Osteoblast (primary cell): ENCODE data around the gene AGAP3. TPM values are rescaled to one million over a fixed set of nuclear protein-coding genes. Genes with fewer than 3 reads are reported as not detected.

ENCODE experiments used
- DNase-seq: peaks from one replicate; pipeline ENCODE4 v3.0.0; 2011; ENCODE audit warnings: low spot score, mixed read lengths; ENCODE audit not compliant: insufficient read length; ENCODE audit errors: missing footprints
- H2AFZ ChIP-seq: 2 replicates; pipeline ENCODE4 v1.6.0; 2011; ENCODE audit warnings: mild to moderate bottlenecking, low read length
- H3K27ac ChIP-seq: 2 replicates; pipeline ENCODE4 v1.5.1; 2011; ENCODE audit warnings: mild to moderate bottlenecking, low read depth, low read length, moderate library complexity
- H3K27me3 ChIP-seq: 2 replicates; pipeline ENCODE4 v1.6.0; 2012; ENCODE audit warnings: mild to moderate bottlenecking, control low read depth, inconsistent platforms, low read length, moderate library complexity; ENCODE audit not compliant: insufficient read depth
- H3K36me3 ChIP-seq: 2 replicates; pipeline ENCODE4 v1.5.1; 2011; ENCODE audit warnings: mild to moderate bottlenecking, low read length, control low read depth, moderate library complexity; ENCODE audit not compliant: insufficient read depth
- H3K4me1 ChIP-seq: 2 replicates; pipeline ENCODE4 v1.5.1; 2011; ENCODE audit warnings: mild to moderate bottlenecking, low read length, control low read depth, moderate library complexity; ENCODE audit not compliant: insufficient read depth
- H3K4me2 ChIP-seq: 2 replicates; pipeline ENCODE4 v1.6.0; 2011; ENCODE audit warnings: mild to moderate bottlenecking, low read length; ENCODE audit not compliant: insufficient read depth
- H3K4me3 ChIP-seq: fragments of 200-600 bp; sonication (generic); 3 replicates; pipeline ENCODE4 v1.5.1; 2012; ENCODE audit warnings: mild to moderate bottlenecking, low read length, inconsistent platforms; ENCODE audit not compliant: insufficient read depth
- H3K79me2 ChIP-seq: 2 replicates; pipeline ENCODE4 v1.6.0; 2012; ENCODE audit warnings: mild to moderate bottlenecking, low read length, control low read depth, inconsistent platforms; ENCODE audit not compliant: insufficient read depth
- H3K9me3 ChIP-seq: 2 replicates; pipeline ENCODE4 v1.5.1; 2011; ENCODE audit warnings: low read depth, low read length, control low read depth
- H4K20me1 ChIP-seq: 2 replicates; pipeline ENCODE4 v1.6.0; 2012; ENCODE audit warnings: mild to moderate bottlenecking, low read length, control low read depth; ENCODE audit not compliant: insufficient read depth
- total RNA-seq: library from RNA; depleted of rRNA; stranded (reverse); fragments of >200 nt; gene quantifications from 2 replicates; pipeline ENCODE4 v1.2.3, GENCODE V29; 2012
- TF ChIP-seq, protein P1 (sequence below): IDR thresholded peaks from 2 replicates; pipeline ENCODE4 v1.5.1; 2011; ENCODE audit warnings: mild to moderate bottlenecking, low read depth, low read length, moderate library complexity; ENCODE audit errors: extremely low read depth

Gene AGAP3
- total RNA-seq, 1 donor = 39.8 TPM

DNA sequence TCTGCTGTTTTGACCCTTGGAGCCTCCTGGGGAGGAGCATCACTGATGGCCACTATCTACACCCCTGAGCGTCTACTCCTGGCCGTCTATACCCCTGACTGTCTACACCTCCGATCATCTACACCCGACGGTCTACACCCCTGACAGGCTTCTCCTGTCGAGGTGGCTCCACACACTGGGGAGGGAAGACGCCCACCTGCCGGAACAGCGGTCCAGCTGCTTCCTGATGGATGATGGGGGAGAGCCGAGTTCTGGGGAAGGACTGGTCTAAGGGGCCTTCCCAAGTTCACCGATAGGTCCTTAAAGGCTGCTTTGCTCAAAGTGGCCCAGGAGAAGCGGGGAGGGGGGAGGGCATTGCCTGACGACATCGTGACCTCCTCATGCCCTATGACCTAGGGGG lies 41.9 kb downstream of the AGAP3 start:
- H3K9me3 ChIP-seq = no peaks in the 10 kb centered on the region
- H3K4me2 ChIP-seq = no peak overlapping the region
- H3K27me3 ChIP-seq = no peaks in the 10 kb centered on the region
- TF ChIP-seq, protein P1, sequence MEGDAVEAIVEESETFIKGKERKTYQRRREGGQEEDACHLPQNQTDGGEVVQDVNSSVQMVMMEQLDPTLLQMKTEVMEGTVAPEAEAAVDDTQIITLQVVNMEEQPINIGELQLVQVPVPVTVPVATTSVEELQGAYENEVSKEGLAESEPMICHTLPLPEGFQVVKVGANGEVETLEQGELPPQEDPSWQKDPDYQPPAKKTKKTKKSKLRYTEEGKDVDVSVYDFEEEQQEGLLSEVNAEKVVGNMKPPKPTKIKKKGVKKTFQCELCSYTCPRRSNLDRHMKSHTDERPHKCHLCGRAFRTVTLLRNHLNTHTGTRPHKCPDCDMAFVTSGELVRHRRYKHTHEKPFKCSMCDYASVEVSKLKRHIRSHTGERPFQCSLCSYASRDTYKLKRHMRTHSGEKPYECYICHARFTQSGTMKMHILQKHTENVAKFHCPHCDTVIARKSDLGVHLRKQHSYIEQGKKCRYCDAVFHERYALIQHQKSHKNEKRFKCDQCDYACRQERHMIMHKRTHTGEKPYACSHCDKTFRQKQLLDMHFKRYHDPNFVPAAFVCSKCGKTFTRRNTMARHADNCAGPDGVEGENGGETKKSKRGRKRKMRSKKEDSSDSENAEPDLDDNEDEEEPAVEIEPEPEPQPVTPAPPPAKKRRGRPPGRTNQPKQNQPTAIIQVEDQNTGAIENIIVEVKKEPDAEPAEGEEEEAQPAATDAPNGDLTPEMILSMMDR = no peak
- no peak overlapping the region for H3K4me3 ChIP-seq
- H3K4me1 ChIP-seq = no peaks in the 10 kb centered on the region
- no peaks in the 10 kb centered on the region for H3K79me2 ChIP-seq
- H3K27ac ChIP-seq = no peak overlapping the region
- peak; percentile 84 for DNase-seq
- no peak overlapping the region for H2AFZ ChIP-seq
- peaks cover 31% of the 10 kb centered on the region for H4K20me1 ChIP-seq
- H3K36me3 ChIP-seq = peaks cover 27% of the 10 kb centered on the region

DNA sequence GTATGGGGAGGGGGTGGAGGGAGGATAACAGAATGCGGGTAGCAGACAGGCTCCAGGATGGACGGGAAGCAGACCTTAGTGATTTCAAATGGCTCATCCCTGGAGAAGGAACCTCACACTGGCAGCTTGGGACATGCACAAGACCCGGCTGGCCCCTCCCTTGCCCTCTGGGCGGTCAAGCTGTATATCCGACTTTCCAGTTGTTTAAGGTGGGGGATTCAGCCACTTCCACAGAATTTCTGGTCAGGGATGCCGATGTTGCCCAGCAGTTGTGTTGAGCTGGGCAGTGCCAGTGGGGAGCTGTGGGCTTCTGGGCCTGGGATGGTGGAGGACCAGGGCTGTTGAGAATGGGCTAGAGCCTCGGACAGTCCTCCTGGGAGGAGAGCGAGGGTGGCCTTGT lies 42.4 kb downstream of the AGAP3 start:
- Histone ChIP-seq H3K79me2 (no peaks in the 10 kb centered on the region), H3K27ac (no peak overlapping the region), H2AFZ (no peak overlapping the region), H4K20me1 (peaks cover 34% of the 10 kb centered on the region), H3K36me3 (peaks cover 26% of the 10 kb centered on the region), H3K4me1 (no peaks in the 10 kb centered on the region), H3K4me2 (no peak overlapping the region), H3K27me3 (no peaks in the 10 kb centered on the region), H3K9me3 (no peaks in the 10 kb centered on the region), H3K4me3 (no peak overlapping the region)
- TF ChIP-seq, protein P1 = no peak
- DNase-seq = peak; percentile 51

DNA sequence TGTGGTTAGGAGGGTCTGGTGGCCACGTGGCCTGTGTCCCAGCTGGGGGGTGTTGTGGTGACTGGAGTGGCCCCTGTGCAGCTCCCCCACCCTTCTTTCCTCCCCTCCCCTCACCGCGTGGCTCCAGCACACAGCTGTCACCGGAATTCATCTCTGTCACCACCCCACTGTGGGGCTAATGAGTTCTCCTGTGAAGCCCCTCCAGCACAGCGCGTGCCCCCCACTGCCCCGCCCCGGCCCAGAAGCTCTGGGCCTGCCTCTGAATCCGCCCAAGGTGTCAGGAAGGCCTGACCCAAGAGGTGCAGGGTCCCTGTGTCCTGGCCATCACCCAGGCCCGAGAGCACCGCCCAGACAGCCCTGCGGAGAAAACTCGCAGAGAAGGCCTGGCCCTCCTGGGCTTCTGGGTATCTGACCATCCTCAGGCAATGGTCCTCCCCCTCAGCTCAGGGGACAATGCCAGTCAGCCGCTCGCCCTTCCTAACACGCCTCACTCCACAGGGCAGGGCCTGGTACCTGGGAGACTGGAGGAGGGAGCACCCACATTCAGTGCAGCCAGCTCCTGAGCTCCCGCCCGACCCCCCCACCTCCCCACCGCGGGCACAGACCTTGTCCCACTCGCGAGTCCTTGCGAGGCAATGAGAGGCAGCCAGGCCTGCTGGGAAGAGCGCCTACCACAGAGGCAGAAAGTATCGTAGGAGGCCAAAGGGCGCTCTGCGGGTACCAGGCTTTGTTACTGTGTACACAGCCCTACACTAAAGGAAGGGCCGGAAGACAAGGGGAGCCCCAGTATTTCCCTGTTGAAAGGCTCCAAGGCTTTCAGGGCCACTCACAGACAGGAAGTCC lies 43.1 kb downstream of the AGAP3 start:
- Histone ChIP-seq H4K20me1 (peaks cover 27% of the 10 kb centered on the region), H2AFZ (no peak overlapping the region)

More for the DNA sequence above, 43.1 kb downstream of the AGAP3 start:
- Histone ChIP-seq H3K27me3 (no peaks in the 10 kb centered on the region), H3K4me1 (no peaks in the 10 kb centered on the region), H3K27ac (no peak overlapping the region), H3K36me3 (peaks cover 21% of the 10 kb centered on the region), H3K4me3 (no peak overlapping the region), H3K79me2 (no peaks in the 10 kb centered on the region), H3K9me3 (no peaks in the 10 kb centered on the region), H3K4me2 (no peak overlapping the region)
- TF ChIP-seq, protein P1 = no peak
- peak; percentile 86 for DNase-seq
